ENCODE measurements around the gene AGK. TPM values are rescaled to one million over a fixed set of nuclear protein-coding genes. Genes with fewer than 3 reads are reported as not detected.
"Not testable (repeated sequence)": the region's sequence is repeated elsewhere in the genome, so short reads cannot be mapped to it uniquely, and the experiment has no call there.

Gene AGK
- total and polyA plus RNA-seq, 4 donors: 7.2 to 13.6 (median 8.9) TPM

- H3K9me3 ChIP-seq (ENCODE audit: control insufficient read depth in 4 of 4, low read length in 3 of 4); H3K9ac ChIP-seq (ENCODE audit: low read depth in 1 of 2, low read length in 2 of 2); H3K27ac ChIP-seq (ENCODE audit: low read depth in 1 of 2, low read length in 2 of 2); H3K36me3 ChIP-seq (ENCODE audit: control insufficient read depth in 4 of 4, insufficient read depth in 3 of 4, low read depth in 1 of 4, low read length in 3 of 4); H3K27me3 ChIP-seq (ENCODE audit: control insufficient read depth in 4 of 4, insufficient read depth in 4 of 4, low read length in 3 of 4); H3K4me3 ChIP-seq (ENCODE audit: low read depth in 1 of 3, low read length in 3 of 3); H3K4me1 ChIP-seq (ENCODE audit: control insufficient read depth in 4 of 4, insufficient read depth in 4 of 4, low read length in 3 of 4); DNase-seq (ENCODE audit: low spot score): not testable (repeated sequence)
- WGBS: 96% methylated on average over 21 of the region's 21 CpGs
Measured at GRCh38 chr7:141647701-141648100, 96.5 kb downstream of the AGK start.

- TF ChIP-seq RXRA (IDR thresholded peaks at IDR 0.05) (no peak), ZBTB33 (IDR thresholded peaks at IDR 0.05) (no peak), EGR1 (IDR thresholded peaks at IDR 0.05; ENCODE audit: low read depth in 2 of 2) (no peak)
- Histone ChIP-seq H3K27me3 (ENCODE audit: control insufficient read depth in 4 of 4, insufficient read depth in 4 of 4, low read length in 3 of 4) (no peaks in the 10 kb centered on the region), H3K4me1 (ENCODE audit: control insufficient read depth in 4 of 4, insufficient read depth in 4 of 4, low read length in 3 of 4) (no peaks in the 10 kb centered on the region), H3K9me3 (ENCODE audit: control insufficient read depth in 4 of 4, low read length in 3 of 4) (no peaks in the 10 kb centered on the region), H3K27ac (ENCODE audit: low read depth in 1 of 2, low read length in 2 of 2) (no peak overlapping the region), H3K36me3 (ENCODE audit: control insufficient read depth in 4 of 4, insufficient read depth in 3 of 4, low read depth in 1 of 4, low read length in 3 of 4) (peaks cover 0 to 5% (median 1%) of the 10 kb centered on the region in 4 donors), H3K9ac (ENCODE audit: low read depth in 1 of 2, low read length in 2 of 2) (no peak overlapping the region), H3K4me3 (ENCODE audit: low read depth in 1 of 3, low read length in 3 of 3) (no peak overlapping the region)
- DNase-seq (ENCODE audit: low spot score): no peak
- 76% methylated on average over 6 of the region's 6 CpGs for WGBS
Measured at GRCh38 chr7:141648276-141649114, 97.3 kb downstream of the AGK start.

DNA sequence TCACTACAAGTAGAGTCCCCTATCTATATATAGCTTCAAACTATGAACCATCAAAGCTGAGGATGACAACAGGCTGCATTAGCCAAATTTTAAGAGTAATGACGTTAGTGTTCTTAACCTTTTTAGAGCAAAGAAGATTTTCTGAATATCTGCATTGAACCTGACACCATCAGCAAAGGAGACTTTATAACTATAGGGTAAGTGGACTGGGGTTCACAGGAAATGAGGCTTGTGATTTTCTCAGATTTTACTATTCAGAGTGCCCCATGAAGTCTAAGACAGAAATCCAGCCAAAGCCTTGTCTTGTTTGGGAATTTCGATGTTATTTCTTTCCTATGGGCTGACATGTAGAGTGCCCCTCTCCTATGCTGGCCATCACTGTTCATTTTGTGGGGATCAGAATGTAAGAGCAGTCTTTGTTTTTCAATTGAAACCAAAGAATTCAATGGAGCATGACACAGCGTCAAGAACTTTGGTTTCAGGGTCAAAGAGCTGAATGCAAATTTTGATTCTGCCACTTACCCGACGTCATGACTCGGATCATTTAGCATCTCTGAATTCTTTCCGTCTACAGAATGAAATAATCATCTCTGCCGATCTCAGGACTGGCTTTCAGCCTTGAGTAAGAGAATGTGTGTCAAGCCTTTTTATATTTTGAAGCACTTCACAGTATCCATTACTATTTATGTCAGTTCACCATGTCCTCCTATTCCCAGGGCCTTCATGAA is 98.1 kb downstream of the AGK start:
- H3K9ac ChIP-seq (ENCODE audit: low read depth in 1 of 2, low read length in 2 of 2): no peak overlapping the region
- no peak for TF ChIP-seq EGR1 (IDR thresholded peaks at IDR 0.05; ENCODE audit: low read depth in 2 of 2)
- TF ChIP-seq ZBTB33 (IDR thresholded peaks at IDR 0.05): no peak
- no peak for TF ChIP-seq FOXA2 (IDR thresholded peaks at IDR 0.05)
- no peak for TF ChIP-seq JUND (IDR thresholded peaks at IDR 0.05)
- TF ChIP-seq REST (IDR thresholded peaks at IDR 0.05): no peak
- TF ChIP-seq FOXA1 (IDR thresholded peaks at IDR 0.05): no peak
- peaks cover 0 to under 1% (median 0%) of the 10 kb centered on the region in 4 donors for H3K4me1 ChIP-seq (ENCODE audit: control insufficient read depth in 4 of 4, insufficient read depth in 4 of 4, low read length in 3 of 4)
- no peaks in the 10 kb centered on the region for H3K27me3 ChIP-seq (ENCODE audit: control insufficient read depth in 4 of 4, insufficient read depth in 4 of 4, low read length in 3 of 4)
- H3K27ac ChIP-seq (ENCODE audit: low read depth in 1 of 2, low read length in 2 of 2): no peak overlapping the region
- no peak for DNase-seq (ENCODE audit: low spot score)
- no peaks in the 10 kb centered on the region for H3K9me3 ChIP-seq (ENCODE audit: control insufficient read depth in 4 of 4, low read length in 3 of 4)
- WGBS: 81% methylated on average over 8 of the region's 8 CpGs
- H3K36me3 ChIP-seq (ENCODE audit: control insufficient read depth in 4 of 4, insufficient read depth in 3 of 4, low read depth in 1 of 4, low read length in 3 of 4): peaks cover 0 to 5% (median 1%) of the 10 kb centered on the region in 4 donors
- no peak overlapping the region for H3K4me3 ChIP-seq (ENCODE audit: low read depth in 1 of 3, low read length in 3 of 3)
